ENCODE measurements around the gene LITAF.
"Not testable (repeated sequence)": the region's sequence is repeated elsewhere in the genome, so short reads cannot be mapped to it uniquely, and the experiment has no call there.

LITAF gene

DNA sequence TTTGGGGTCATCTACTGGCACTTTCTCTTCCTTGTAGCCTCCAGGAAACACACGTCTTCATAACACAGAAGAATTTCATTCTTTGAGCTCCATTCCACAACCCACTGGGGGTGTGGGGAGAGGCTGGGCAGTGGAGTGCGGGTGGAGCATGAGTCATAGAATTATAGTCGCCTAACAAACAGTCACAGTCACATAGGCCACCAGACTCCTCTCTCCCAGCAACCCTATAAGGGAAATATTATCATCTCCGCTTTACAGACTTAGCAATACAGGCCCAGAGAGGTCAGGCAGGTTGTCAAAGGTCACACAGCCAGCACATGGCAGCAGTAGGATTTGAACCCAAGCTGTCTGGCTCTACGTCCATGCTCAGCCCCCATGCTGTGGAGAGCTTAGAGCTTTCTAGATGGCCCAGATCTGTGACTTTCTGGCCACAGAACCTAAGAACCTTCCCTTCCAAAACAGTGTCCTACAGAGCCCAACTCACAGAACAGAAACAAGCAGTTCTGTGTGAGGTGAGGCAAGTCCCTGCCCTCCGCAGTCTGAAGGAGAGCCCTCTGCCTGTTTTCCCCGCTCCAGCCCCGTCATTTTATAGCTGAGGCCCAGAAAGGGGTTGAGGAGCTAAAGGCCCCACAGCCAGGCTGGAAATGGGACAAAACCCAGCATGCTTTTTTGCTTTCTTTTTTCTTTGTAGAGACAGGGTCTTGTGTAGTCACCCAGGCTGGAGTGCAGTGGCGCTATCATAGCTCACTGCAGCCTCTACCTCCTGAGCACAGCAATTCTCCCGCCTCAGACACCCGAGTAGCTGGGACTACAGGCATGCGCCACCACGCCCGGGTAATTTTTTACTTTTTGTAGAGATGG is 10.7 kb upstream of the LITAF start:
- no peak for DNase-seq

DNA sequence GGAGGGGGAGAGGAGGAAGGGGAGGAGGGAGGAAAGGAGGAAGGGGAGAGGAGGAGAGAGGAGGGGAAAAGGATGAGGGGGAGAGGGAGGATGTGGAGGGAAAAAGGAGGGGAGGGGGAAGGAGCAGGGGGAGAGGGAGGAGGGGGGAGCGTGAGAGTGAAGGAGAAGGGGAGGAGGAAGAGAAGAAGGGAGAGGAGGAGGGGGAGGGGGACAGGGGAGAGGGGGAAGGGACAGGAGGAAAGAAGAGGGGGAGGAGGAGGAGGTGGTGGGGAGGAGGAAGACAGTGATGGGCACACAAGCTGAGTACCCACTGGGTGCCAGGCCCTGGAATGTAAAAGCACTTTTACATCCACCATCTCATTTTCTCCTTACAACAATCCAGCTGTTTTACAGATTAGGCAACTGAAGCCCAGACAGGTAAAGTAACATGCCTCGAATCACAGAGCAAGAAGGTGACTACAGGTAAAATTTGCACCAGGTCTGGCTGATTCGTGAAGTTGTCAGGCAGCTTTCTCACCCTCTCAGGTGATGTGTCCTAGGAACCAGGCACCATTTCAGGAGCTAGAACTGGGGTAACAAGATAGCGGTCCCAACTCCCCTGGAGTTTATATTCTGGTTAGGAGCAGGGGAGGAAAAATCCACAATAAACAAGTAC is 10.0 kb upstream of the LITAF start:
- no peak for DNase-seq

DNA sequence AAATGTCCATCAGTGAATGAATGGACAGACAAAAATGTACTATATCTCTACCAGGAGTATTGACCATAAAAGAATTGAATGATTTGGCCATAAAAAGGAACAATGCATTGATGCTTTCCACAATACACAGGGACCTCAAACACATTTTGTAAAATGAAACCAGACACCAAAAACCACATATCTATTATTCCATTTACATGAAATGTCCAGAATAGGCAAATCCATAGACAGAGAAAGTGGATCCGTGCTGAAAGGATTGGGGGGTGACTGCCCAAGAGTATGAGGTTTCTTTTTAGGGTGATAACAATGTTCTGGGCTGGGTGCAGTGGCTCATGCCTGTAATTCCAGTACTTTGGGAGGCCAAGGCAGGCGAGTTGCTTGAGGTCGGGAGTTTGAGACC is 6.9 kb upstream of the LITAF start:
- no peak for DNase-seq

DNA sequence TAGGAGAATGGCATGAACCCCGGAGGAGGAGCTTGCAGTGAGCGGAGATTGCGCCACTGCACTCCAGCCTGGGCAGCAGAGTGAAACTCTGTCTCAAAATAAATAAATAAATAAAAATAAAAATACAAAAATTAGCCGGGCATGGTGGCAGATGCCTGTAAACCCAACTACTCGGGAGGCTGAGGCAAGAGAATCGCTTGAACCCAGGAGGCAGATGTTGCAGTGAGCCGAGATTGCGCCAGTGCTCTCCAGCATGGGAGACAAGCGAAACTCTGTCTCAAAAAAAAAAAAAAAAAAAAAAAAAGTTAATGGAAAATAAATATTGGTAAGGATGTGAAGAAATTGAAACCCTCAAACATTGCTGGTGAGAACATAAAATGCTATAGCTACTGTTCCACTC is 6.4 kb upstream of the LITAF start:
- not testable (repeated sequence) for DNase-seq

DNA sequence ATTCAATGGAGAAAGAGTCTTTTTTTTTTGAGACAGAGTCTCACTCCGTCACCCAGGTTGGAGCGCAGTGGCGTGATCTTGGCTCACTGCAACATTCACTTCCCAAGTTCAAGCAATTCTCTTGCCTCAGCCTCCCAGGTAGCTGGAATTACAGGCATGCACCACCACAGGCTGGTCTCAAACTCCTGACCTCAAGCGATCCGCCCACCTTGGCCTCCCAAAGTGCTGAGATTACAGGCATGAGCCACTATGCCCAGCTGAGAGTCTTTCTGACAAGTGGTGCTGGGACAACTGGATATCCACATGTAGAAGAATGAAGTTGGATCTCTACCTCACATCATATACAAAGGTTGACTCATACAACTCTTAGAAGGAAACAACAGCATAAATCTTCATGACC is 4.9 kb upstream of the LITAF start:
- DNase-seq = not testable (repeated sequence)

DNA sequence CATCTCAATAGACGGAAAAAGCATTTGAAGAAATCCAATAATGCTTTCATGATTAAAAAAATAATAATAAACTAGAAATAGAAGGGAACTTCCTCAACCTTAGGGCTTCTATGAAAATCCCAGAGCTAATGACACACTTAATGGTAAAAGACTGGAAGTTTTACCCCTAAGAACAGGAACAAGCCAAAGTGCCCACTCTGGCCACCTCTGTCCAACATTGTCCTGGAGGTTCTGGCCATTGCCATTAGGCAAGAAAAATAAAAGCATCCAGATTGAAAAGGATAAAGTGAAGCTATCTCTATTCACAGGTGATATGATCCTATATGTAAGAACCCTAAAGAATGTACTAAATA is 2.5 kb upstream of the LITAF start:
- DNase-seq = no peak

DNA sequence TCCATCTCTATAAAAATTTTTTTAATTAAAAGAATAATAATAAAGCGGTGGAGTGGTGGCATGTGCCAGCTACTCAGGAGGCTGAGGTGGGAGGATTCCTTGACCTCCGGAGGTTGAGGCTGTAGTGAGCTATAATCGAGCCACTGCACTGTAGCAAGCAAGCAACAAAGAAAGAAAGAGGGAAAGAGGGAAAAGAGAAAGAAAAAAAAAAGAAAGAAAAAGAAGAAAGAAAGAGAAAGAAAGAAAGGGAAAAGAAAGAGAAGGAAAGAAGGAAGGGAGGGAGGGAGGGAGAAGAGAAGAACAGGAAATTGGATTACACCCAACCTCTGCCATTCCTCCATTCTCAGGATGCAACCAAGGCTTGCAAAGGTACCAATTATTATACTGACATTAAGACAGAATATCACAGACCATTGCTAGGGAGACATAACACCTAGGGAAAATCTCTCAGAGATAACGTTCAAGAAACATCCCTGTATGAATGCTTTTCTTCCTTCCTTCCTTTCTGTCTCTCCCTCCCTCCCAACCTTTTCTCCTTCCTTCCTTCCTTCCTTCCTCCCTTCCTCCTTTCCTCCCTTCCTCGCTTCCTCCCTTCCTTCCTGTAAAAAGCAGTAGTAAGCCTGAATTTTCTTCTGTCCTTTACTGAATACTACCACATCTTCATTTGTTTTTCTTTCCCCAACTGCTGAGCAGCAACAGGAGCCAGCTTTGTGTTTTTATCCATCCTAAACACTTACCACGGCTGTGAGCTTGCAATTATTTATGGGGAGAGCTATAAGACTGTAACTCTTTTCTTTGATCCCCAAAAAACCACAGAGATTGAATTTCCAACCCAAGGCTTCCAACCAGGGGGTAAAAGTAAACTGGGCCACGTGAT is 1.8 kb upstream of the LITAF start:
- no peak for DNase-seq

DNA sequence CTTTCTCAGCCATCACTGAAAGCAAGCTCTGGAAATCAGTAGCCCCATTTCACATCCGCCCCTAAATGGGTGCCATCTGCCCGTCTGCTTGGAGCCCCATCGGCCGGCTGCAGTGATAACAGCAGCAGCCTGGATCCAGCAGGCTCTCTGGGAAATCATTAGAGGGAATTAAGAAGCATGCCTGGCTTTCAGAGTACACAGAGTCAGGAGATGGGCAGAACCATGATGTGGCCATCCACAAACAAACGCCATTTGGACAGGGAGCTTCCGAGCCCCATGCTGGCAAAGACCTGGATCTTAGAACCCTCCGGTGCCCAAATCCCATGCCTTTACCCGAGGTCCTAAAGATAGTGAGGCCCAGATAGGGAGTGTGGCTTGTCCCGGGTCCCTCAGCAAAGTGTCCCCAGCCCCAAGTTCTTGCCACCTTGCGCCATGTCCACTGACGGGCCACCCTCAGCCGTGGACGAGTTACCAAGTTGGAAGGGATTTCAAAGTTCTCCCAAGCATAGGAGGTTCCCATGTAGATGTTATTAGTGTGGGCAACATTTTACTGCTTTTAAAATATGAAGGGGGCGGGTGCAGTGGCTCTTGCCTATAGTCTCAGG is 1.0 kb upstream of the LITAF start:
- DNase-seq = no peak

DNA sequence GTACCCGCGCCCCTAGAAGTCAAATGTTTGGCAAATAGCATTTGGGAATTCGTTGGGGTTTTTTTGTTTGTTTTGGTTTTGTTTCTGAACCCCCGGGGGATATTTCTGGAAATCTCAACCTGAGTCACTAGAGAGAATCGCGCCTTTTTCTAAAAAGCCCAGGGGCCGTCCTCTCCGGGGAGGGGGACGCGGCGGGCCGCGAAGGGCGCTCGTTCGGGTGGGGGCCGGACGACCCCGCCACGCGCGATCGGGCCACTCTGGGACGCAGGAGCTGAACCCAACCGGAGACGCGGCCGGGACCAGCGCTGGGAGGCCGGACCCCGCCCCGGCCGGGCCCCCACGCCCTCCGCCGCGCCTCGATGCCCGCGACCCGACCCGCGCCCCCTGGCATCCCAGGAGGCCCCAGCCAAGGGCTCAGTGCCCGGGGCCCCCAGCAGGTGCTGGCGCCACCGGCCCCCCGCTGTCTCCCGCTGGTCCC is 302 bp downstream of the LITAF start:
- DNase-seq = no peak

DNA sequence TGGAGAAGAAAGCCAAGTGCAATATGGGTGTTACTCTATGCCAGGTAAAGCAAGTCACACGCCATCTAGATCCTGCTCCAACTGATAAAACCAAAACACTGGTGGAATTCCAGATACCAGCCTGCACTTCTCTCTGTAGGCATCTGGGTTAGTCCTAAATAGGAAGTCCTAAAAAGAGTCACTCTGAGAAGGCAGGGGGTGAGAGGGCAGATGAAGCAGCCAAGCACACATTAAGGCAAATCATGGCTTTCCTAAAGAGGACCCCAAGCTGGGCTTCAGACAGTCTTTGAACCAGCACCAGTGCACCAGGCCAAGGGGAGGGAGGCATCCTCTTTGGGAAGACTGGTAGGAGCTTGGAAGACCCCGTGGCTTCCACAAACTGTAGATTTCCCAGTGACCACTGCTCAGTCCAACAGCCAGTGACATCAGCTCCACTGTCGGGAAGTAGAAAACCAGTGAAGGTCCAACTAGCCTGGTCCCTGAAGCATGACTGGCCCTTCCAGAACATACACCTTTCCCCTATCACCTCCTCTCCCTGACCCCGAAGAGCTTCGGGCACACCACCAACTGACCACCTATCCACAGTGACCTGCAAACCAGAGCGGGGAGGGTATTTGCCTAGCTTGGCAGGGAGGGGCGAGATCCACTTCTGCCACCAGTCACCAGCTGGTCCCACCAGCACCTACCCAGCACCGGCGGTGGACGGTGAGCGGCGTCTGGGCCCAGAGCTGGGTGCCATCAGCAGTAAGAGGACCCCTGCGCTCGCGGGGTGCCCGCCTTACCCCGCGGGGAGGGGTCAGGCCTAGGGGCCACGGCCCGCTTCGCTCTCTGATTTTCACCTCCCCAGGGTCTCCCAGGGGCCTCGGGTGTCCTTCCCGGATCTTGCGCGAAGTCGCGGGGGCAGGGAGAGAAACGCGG is 1.0 kb downstream of the LITAF start:
- DNase-seq = no peak

DNA sequence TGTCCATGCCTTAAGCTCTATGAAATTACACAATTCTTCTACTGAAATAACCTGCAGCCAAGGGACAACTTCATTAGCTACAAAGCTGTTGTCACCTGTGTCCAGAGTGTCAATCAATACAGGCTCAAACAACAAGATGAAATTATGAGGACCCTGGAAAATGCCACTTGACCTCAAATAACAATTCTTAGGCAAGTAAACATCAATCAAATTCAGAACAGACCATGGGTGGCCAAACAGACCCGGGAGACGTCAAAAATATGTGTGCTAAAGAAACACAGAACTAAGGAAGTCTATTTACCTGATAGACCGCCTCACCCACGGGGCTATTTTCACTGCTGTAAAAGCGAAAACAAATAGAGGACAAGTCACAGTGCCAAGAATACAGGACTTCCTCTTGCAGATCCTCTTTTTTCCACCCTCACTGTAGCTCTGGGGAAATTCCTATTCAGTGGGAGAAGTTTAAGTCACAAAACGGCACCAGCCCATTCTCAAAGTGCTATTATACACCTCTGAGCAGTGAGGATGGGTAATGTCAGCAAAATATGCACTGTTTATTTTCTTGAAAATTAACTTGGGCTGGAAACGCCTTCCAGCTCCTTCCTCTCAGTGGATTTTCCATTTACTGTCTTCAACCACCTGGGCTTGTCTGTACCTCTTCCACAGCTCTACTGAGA is 2.7 kb downstream of the LITAF start:
- DNase-seq = no peak

DNA sequence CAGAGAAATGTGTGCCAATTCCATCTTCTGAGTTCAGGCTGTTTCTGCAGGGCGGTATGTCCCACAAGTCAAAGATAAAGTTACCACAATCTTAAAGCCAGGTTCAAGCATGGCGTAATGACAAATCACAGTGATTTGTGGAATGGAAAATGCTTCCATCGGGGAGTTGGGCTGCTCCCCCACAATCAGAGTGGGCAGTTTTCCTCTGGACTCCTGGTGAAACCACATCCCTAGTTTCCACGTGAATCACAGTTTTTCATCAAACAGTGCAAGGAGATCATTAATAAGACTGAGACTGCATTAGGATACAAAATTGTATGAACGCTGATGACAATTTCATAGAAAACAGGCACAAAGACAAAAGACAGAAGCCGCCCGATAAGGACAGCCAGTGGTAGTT is 3.6 kb downstream of the LITAF start:
- no peak for DNase-seq

DNA sequence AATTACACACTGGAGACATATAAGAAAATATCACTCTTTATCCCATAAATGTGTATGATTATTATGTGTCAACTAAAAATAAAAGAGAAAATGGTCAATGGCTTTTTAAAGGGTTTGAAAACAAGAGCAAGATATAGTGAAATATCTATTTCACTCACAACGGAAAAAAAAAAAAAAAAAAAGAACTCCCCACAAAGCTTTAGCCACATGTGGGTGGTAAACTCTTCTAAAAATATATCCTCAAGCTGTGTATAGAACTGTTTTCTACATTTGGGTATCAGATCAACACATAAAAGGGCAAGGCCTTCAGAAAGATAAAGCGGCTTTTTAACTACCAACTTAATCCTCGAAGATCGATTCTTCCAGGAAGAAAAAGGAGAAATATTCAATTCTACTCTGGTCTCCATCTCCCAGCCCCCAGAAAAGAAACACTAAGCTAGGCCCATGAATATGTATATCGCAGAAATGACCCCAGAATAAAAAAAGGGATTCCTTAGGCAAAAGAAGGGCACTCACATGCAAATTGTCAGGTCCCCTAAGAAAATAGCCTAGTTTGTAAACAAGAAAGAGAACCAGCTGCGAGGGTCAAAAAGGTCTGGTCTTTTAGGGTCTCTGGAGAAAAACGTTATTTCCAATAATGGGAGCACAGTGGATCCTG is 4.4 kb downstream of the LITAF start:
- DNase-seq = no peak

DNA sequence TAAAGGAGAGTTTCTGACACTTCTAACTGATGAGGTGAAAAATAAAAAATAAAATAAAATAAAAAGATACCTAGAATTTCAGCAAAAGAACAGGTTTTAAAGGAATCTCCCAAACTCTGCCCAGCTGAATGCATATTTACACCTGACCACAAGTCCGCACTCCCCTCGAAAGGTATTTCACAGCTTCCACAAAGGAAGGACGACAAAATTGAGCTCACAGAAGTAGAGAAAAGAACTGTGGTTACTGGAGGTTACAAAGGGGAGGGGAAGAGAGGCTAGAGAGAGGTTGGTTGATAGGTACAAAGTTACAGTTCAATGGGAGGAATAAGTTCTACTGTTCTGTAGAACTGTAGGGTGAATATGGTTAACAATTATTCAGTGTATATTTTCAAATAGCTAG is 5.0 kb downstream of the LITAF start:
- DNase-seq = no peak

DNA sequence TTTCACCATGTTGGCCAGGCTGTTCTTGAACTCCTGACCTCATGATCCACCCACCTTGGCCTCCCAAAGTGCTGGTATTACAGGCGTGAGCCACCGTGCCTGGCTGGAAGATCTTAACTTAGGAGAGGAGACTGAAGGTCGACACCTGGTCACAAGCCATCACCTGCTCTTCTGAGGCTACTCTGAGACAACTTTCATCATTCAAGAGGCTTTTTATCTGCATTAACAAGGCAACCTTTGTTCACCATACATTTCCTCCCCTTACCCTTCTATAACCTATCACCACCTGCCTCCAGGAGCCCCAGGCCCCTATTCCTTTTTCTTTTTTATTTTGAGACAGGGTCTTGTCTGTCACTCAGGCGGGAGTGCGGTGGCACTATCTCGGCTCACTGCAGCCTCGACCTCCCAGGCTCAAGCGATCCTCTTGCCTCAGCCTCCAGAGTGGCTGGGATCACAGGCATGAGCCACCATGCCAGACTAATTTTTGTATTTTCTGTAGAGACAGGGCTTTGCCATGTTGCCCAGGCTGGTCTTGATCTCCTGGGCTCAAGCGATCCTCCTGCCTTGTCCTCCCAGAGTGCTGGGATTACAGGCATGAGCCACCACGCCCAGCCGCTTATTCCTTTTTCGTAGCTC is 6.2 kb downstream of the LITAF start:
- no peak for DNase-seq

DNA sequence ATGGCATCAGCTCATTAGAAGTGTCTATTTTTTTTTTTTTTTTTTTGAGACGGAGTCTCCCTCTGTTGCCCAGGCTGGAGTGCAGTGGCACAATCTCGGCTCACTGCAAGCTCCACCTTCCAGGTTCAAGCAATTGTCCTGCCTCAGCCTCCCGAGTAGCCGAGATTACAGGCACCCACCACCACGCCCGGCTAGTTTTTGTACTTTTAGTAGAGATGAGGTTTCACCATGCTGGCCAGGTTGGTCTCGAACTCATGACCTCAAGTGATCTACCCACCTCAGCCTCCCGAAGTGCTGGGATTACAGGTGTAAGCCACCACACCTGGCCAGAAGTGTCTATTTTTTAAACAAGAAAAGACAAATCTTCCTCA is 9.4 kb downstream of the LITAF start:
- DNase-seq = not testable (repeated sequence)

DNA sequence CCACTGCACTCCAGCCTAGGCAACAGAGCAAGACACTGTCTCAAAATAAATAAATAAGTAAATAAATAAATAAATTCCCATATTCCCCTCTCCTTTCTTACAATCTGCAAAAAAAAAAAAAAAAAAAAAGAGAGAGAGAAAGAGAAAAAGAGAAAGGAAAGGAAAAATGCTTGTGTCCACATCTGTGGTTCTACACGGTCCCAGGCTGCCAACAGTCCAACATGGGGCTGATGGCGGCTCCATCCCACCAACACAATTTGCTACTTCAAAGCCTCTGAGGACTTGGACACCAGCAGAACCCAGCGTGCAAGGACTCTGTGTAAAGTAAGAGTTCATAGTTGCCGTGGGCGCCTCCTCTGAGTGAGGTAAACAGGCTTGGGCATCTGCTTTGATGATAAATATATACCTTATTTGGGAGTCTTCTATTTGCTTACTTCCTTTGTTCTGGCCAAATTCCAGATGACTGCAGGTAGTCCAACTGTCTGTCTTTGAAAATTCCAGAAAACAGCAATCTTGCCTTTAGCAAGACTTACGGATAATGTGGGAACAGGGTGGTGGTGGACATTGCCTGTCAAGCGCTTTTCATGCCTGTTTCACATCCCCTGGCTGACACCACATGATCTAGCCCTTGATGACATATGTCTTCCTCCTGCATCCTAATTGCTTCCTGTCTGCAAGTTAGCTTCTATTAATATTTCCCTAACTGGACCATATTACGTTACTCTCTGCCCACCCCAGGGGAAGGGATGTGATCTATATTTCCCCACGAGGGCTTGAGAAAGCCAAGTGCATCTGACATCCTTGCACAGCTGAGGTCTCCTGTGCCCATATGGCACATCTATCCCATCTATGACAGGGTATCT is 10.1 kb downstream of the LITAF start:
- DNase-seq = no peak

DNA sequence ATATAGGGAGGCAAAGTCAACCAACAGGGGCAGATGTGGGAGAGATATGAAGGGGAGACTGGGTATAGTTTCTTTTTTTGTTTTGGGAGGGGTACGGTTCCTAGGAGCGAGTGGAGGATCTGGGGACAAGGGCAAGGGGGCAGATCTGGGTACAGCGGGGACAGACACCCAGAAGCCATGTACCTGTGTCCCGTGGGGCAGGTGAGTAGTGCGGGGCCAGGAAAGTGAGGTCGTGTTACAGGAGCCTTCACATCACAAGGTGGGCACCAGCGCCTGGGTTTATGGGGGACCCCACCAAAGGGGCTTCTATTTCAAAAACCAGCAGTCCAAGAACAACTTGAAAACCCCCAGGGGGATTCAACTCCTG is 11.5 kb downstream of the LITAF start:
- DNase-seq = no peak

DNA sequence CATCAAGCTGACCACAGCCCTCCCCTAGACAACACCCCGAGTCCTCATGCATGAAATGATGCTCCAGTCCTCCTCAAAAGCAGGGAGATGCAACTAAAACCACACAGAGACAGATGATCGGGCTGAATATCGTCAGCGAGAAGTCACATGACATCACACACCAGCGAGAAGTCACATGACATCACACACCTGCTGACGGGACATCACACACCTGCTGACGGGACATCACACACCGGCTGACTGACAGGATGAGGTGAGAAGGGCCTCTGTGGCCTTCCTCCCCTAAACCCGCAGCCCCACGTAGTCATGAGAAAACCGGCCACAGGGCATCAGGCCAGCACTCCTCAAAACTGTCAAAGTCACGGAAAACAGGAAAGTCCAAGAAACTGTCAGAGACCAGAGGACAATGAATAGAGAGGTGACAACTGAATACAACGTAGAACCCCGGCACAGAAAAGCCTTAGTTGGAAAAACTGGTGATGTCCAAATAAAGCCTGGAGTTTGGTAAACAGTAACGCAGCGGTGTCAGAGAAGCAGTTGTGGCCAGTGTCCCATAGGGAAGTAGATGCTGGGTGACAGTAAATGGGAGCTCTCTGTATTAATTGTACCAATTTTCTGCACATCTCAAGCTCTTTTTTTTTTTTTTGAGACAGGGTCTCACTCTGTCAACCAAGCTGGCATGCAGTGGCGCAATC is 14.3 kb downstream of the LITAF start:
- DNase-seq = no peak

Data from activated effector memory CD4-positive, alpha-beta T cell treated with Interleukin-2 at 50 U/mL for 16 hours (primary cell).